Testis (tissue), 2 donors: ENCODE measurements around the gene SPAG6.

ENCODE experiments used
- CTCF ChIP-seq, 3 experiments: fragments of 450-650 bp in 2 of 3; fragments of 200-600 bp in 1 of 3; sonication (generic) in 1 of 3; IDR thresholded peaks; one replicate each; pipeline ENCODE4 v1.5.1; 2016 to 2019; ENCODE audit warnings: antibody characterized with exemption in 3 of 3, mild to moderate bottlenecking in 2 of 3, moderate library complexity in 1 of 3
- POLR2A ChIP-seq: fragments of 450-650 bp; IDR thresholded peaks from one replicate; pipeline ENCODE4 v1.6.1; 2017; ENCODE audit warnings: antibody characterized with exemption, mild to moderate bottlenecking, moderate library complexity

GRCh38 chr10:22443175-22443901, 98.0 kb downstream of the SPAG6 start:
- TF ChIP-seq CTCF (IDR thresholded peaks at IDR 0.05) (no peak), POLR2A (no peak)
